SK-N-SH treated with all-trans-retinoic acid at 6 μM for 48 hours (cell line): ENCODE results near the gene CASZ1.

Experiments
- ATAC-seq: fragments of 200-7000 bp; cut with Tn5 transposase; 3 replicates; pipeline ENCODE4 v1.9.1; 2020; ENCODE audit warnings: mild to moderate bottlenecking, moderate library complexity
- ARNTL ChIP-seq: fragments of 450-650 bp; formaldehyde crosslinking; IDR thresholded peaks from 2 replicates; pipeline ENCODE4 v1.5.0; 2020; ENCODE audit warnings: low read depth, mild to moderate bottlenecking, moderate library complexity, borderline replicate concordance
- BACH2 ChIP-seq: fragments of 250-450 bp; sonication (Bioruptor Pico); IDR thresholded peaks from 2 replicates; pipeline ENCODE4 v1.9.0; 2021; ENCODE audit warnings: mild to moderate bottlenecking, borderline replicate concordance
- CREB5 ChIP-seq: fragments of 250-450 bp; sonication (Bioruptor Pico); IDR thresholded peaks from 2 replicates; pipeline ENCODE4 v1.5.1; 2020; ENCODE audit warnings: low read depth, mild to moderate bottlenecking, moderate library complexity
- CSDC2 ChIP-seq: fragments of 250-450 bp; sonication (Bioruptor Pico); IDR thresholded peaks from 2 replicates; pipeline ENCODE4 v1.5.0; 2020; ENCODE audit warnings: mild to moderate bottlenecking, moderate library complexity
- CSRNP3 ChIP-seq: fragments of 250-450 bp; sonication (Bioruptor Pico); IDR thresholded peaks from 2 replicates; pipeline ENCODE4 v1.5.1; 2021; ENCODE audit warnings: mild to moderate bottlenecking, moderate library complexity
- ESRRG ChIP-seq: fragments of 250-450 bp; sonication (Bioruptor Pico); IDR thresholded peaks from 2 replicates; pipeline ENCODE4 v1.6.1; 2021; ENCODE audit warnings: mild to moderate bottlenecking
- GLIS3 ChIP-seq: fragments of 250-450 bp; sonication (Bioruptor Pico); IDR thresholded peaks from 2 replicates; pipeline ENCODE4 v1.5.0; 2020; ENCODE audit warnings: mild to moderate bottlenecking, moderate library complexity
- ISL1 ChIP-seq: fragments of 250-450 bp; sonication (Bioruptor Pico); IDR thresholded peaks from 2 replicates; pipeline ENCODE4 v2.1.2; 2022; ENCODE audit warnings: mild to moderate bottlenecking, moderate library complexity
- OSR1 ChIP-seq: fragments of 250-450 bp; sonication (Bioruptor Pico); IDR thresholded peaks from 2 replicates; pipeline ENCODE4 v1.8.0; 2022; ENCODE audit warnings: moderate library complexity, mild to moderate bottlenecking, inconsistent platforms
- PATZ1 ChIP-seq: fragments of 250-450 bp; sonication (Bioruptor Pico); IDR thresholded peaks from 2 replicates; pipeline ENCODE4 v1.8.0; 2020; ENCODE audit warnings: mild to moderate bottlenecking, moderate library complexity, borderline replicate concordance
- POU6F1 ChIP-seq: fragments of 250-450 bp; sonication (Bioruptor Pico); IDR thresholded peaks from 2 replicates; pipeline ENCODE4 v1.8.0; 2021; ENCODE audit warnings: low read depth, mild to moderate bottlenecking, moderate library complexity, borderline replicate concordance
- PPARA ChIP-seq: fragments of 250-450 bp; sonication (Bioruptor Pico); IDR thresholded peaks from 2 replicates; pipeline ENCODE4 v1.5.0; 2020; ENCODE audit warnings: mild to moderate bottlenecking, borderline replicate concordance
- RARB ChIP-seq: fragments of 250-450 bp; sonication (Bioruptor Pico); IDR thresholded peaks from 2 replicates; pipeline ENCODE4 v1.8.0; 2021; ENCODE audit warnings: mild to moderate bottlenecking, moderate library complexity
- SNAI2 ChIP-seq: fragments of 250-450 bp; sonication (Bioruptor Pico); IDR thresholded peaks from 2 replicates; pipeline ENCODE4 v1.5.0; 2020; ENCODE audit warnings: mild to moderate bottlenecking, moderate library complexity
- TCF4 ChIP-seq: fragments of 250-450 bp; sonication (Bioruptor Pico); IDR thresholded peaks from 2 replicates; pipeline ENCODE4 v1.8.0; 2021; ENCODE audit warnings: mild to moderate bottlenecking, moderate library complexity, borderline replicate concordance
- TOX ChIP-seq: fragments of 250-450 bp; sonication (Bioruptor Pico); IDR thresholded peaks from 2 replicates; pipeline ENCODE4 v1.8.0; 2021; ENCODE audit warnings: mild to moderate bottlenecking, moderate library complexity, borderline replicate concordance
- TSHZ2 ChIP-seq: fragments of 250-450 bp; sonication (Bioruptor Pico); IDR thresholded peaks from 2 replicates; pipeline ENCODE4 v1.5.0; 2020; ENCODE audit warnings: mild to moderate bottlenecking, moderate library complexity
- ZC3H10 ChIP-seq: fragments of 250-450 bp; sonication (Bioruptor Pico); IDR thresholded peaks from 2 replicates; pipeline ENCODE4 v1.5.1; 2021; ENCODE audit warnings: mild to moderate bottlenecking, moderate library complexity
- ZFP3 ChIP-seq: fragments of 250-450 bp; sonication (Bioruptor Pico); IDR thresholded peaks from 2 replicates; pipeline ENCODE4 v1.5.0; 2020; ENCODE audit warnings: mild to moderate bottlenecking, moderate library complexity
- ZFP30 ChIP-seq: fragments of 450-650 bp; formaldehyde crosslinking; IDR thresholded peaks from 2 replicates; pipeline ENCODE4 v1.5.0; 2022; ENCODE audit warnings: mild to moderate bottlenecking, moderate library complexity
- ZNF565 ChIP-seq: fragments of 450-650 bp; formaldehyde crosslinking; conservative IDR thresholded peaks from 2 replicates; pipeline ENCODE4 v1.5.0; 2020; ENCODE audit warnings: low read depth, mild to moderate bottlenecking, moderate library complexity
- ZNF8 ChIP-seq: fragments of 450-650 bp; formaldehyde crosslinking; IDR thresholded peaks from 2 replicates; pipeline ENCODE4 v1.5.0; 2020; ENCODE audit warnings: mild to moderate bottlenecking, moderate library complexity

Gene CASZ1

GRCh38 chr1:10662090-10662688 lies 134.3 kb downstream of the CASZ1 start:
- no peak for ATAC-seq
- TF ChIP-seq ZFP3 (CRISPR knock-in tag) (no peak), ZNF565 (no peak), PATZ1 (CRISPR knock-in tag) (no peak), ZFP30 (no peak), PPARA (CRISPR knock-in tag) (no peak), TCF4 (CRISPR knock-in tag) (no peak), ISL1 (CRISPR knock-in tag) (no peak), OSR1 (no peak), RARB (CRISPR knock-in tag) (no peak), ZC3H10 (no peak), TOX (CRISPR knock-in tag) (no peak), SNAI2 (CRISPR knock-in tag) (no peak), GLIS3 (CRISPR knock-in tag) (no peak), ZNF8 (CRISPR knock-in tag) (no peak), CSRNP3 (CRISPR knock-in tag) (no peak), CREB5 (CRISPR knock-in tag) (no peak), TSHZ2 (CRISPR knock-in tag) (no peak), POU6F1 (CRISPR knock-in tag) (no peak)

- ATAC-seq: no peak
- no peak for TF ChIP-seq CSRNP3 (CRISPR knock-in tag)
- TF ChIP-seq TOX (CRISPR knock-in tag): no peak
- no peak for TF ChIP-seq ZNF565
- TF ChIP-seq RARB (CRISPR knock-in tag): no peak
- no peak for TF ChIP-seq CSDC2 (CRISPR knock-in tag)
- no peak for TF ChIP-seq ARNTL
- no peak for TF ChIP-seq OSR1
- TF ChIP-seq ESRRG: no peak
- TF ChIP-seq BACH2: no peak
- no peak for TF ChIP-seq ZNF8 (CRISPR knock-in tag)
These were observed 135.0 kb downstream of the CASZ1 start for GRCh38 chr1:10661453-10661852.
